Fibroblast of pulmonary artery (primary cell): ENCODE data around the gene CLIC3.

Source experiments
- DNase-seq: peaks from one replicate; pipeline ENCODE4 v3.0.0-alpha.2; 2010; ENCODE audit warnings: low read depth
- H3K4me3 ChIP-seq: replicated peaks from 2 replicates; pipeline ENCODE4 v1.5.1; 2011; ENCODE audit warnings: low read depth, mild to moderate bottlenecking, control low read depth, low read length, moderate library complexity
- CTCF ChIP-seq: IDR thresholded peaks from 2 replicates; pipeline ENCODE4 v1.5.1; 2011; ENCODE audit warnings: mild to moderate bottlenecking, control low read depth, low read length, inconsistent platforms; ENCODE audit errors: missing control alignments

Gene CLIC3

GRCh38 chr9:137026828-137027227 lies 30.5 kb upstream of the CLIC3 start:
- H3K4me3 ChIP-seq, result no peak overlapping the region
- no peak for DNase-seq
- TF ChIP-seq CTCF, result no peak

- H3K4me3 ChIP-seq, result no peak overlapping the region
- DNase-seq, result no peak
- TF ChIP-seq CTCF, result no peak
Observed at GRCh38 chr9:137026384-137026783, 30.0 kb upstream of the CLIC3 start.

GRCh38 chr9:137025517-137025966 lies 29.2 kb upstream of the CLIC3 start:
- no peak for DNase-seq
- H3K4me3 ChIP-seq, result no peak overlapping the region

GRCh38 chr9:137023583-137023991 lies 27.2 kb upstream of the CLIC3 start:
- no peak for TF ChIP-seq CTCF
- H3K4me3 ChIP-seq, result no peak overlapping the region

More at GRCh38 chr9:137025517-137025966, 29.2 kb upstream of the CLIC3 start:
- no peak for TF ChIP-seq CTCF

GRCh38 chr9:137023157-137023556 lies 26.8 kb upstream of the CLIC3 start:
- DNase-seq, result no peak
- no peak overlapping the region for H3K4me3 ChIP-seq
- no peak for TF ChIP-seq CTCF

More at GRCh38 chr9:137023583-137023991, 27.2 kb upstream of the CLIC3 start:
- DNase-seq, result no peak

GRCh38 chr9:137022662-137023008 lies 26.3 kb upstream of the CLIC3 start:
- no peak overlapping the region for H3K4me3 ChIP-seq
- no peak for TF ChIP-seq CTCF
- no peak for DNase-seq

- peak; percentile 51 for DNase-seq
- TF ChIP-seq CTCF, result no peak
- no peak overlapping the region for H3K4me3 ChIP-seq
Observed at GRCh38 chr9:137021979-137022661, 25.8 kb upstream of the CLIC3 start.
